Limb (tissue), 2 donors: ENCODE data around the gene CSMD2.

Source experiments
- DNase-seq, 2 donors: peaks; one replicate each; pipeline ENCODE4 v3.0.0-alpha.2; 2016; ENCODE audit errors: extremely low spot score in 2 of 2

CSMD2 gene

GRCh38 chr1:33692206-33693188, 472.5 kb downstream of the CSMD2 start:
- no peak for DNase-seq

GRCh38 chr1:33687000-33687399, 478.0 kb downstream of the CSMD2 start:
- no peak for DNase-seq

- DNase-seq = no peak
These were observed 478.5 kb downstream of the CSMD2 start for GRCh38 chr1:33686551-33686950.

- DNase-seq = peak in 1 of 2 donors; percentile 7
These were observed 479.8 kb downstream of the CSMD2 start for GRCh38 chr1:33685256-33685655.

- no peak for DNase-seq
These were observed 480.4 kb downstream of the CSMD2 start for GRCh38 chr1:33684396-33685179.

GRCh38 chr1:33683913-33684312, 481.1 kb downstream of the CSMD2 start:
- no peak for DNase-seq

GRCh38 chr1:33682371-33682770, 482.7 kb downstream of the CSMD2 start:
- no peak for DNase-seq

- DNase-seq = no peak
These were observed 484.7 kb downstream of the CSMD2 start for GRCh38 chr1:33680281-33680840.

GRCh38 chr1:33670567-33670966, 494.5 kb downstream of the CSMD2 start:
- DNase-seq = no peak

- DNase-seq = no peak
These were observed 496.3 kb downstream of the CSMD2 start for GRCh38 chr1:33668695-33669094.

GRCh38 chr1:33667386-33668282, 497.4 kb downstream of the CSMD2 start:
- no peak for DNase-seq

GRCh38 chr1:33666616-33667015, 498.4 kb downstream of the CSMD2 start:
- no peak for DNase-seq

- DNase-seq = peak in 1 of 2 donors; percentile 36
These were observed 503.1 kb downstream of the CSMD2 start for GRCh38 chr1:33661811-33662454.

- DNase-seq = no peak
These were observed 504.1 kb downstream of the CSMD2 start for GRCh38 chr1:33660956-33661355.

GRCh38 chr1:33660244-33660643, 504.8 kb downstream of the CSMD2 start:
- no peak for DNase-seq

GRCh38 chr1:33659641-33660040, 505.4 kb downstream of the CSMD2 start:
- DNase-seq = no peak

- DNase-seq = no peak
These were observed 507.2 kb downstream of the CSMD2 start for GRCh38 chr1:33657833-33658232.

- no peak for DNase-seq
These were observed 508.5 kb downstream of the CSMD2 start for GRCh38 chr1:33656467-33657005.

- no peak for DNase-seq
These were observed 509.5 kb downstream of the CSMD2 start for GRCh38 chr1:33655496-33655895.

GRCh38 chr1:33654267-33654834, 510.7 kb downstream of the CSMD2 start:
- peak in 1 of 2 donors; percentile 29 for DNase-seq
